Choroid plexus epithelial cell (primary cell): ENCODE data around the gene GGTA1.
"Not testable (repeated sequence)": the region's sequence is repeated elsewhere in the genome, so short reads cannot be mapped to it uniquely, and the experiment has no call there.

ENCODE experiments used
- DNase-seq: peaks from one replicate; pipeline ENCODE4 v3.0.0-alpha.2; 2010; ENCODE audit warnings: low read depth
- H3K4me3 ChIP-seq: 2 replicates; pipeline ENCODE4 v1.5.1; 2011; ENCODE audit warnings: low read depth, mild to moderate bottlenecking, control low read depth, low read length, moderate library complexity
- CTCF ChIP-seq: conservative IDR thresholded peaks from 2 replicates; pipeline ENCODE4 v1.5.1; 2011; ENCODE audit warnings: low read depth, mild to moderate bottlenecking, control low read depth, inconsistent platforms, low read length, moderate library complexity

Gene GGTA1

DNA sequence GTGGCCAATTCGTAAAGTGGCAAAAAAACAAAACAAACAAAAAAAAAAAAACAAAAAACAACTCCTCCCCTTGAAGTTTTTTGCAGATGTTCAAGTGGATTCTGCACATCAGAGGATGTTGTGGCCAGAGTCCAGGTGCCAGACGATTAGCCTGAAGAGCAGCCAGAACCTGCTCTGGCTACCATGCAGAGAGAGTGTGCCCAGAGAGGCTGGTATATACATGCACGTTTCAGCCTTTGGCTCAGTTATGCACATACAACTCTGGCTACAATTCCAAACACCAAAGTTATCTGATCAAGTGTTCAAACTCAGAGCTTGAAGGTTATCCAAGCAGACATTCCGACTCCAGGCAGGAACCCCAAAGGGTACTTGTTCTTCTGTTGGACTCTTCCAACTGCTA is 34.7 kb downstream of the GGTA1 start:
- no peak for DNase-seq
- no peak for TF ChIP-seq CTCF
- H3K4me3 ChIP-seq, result no peak overlapping the region

GRCh38 chr9:121463026-121463807 is 36.4 kb downstream of the GGTA1 start:
- TF ChIP-seq CTCF, result peak; percentile 89
- DNase-seq, result peak; percentile 72
- no peak overlapping the region for H3K4me3 ChIP-seq

DNA sequence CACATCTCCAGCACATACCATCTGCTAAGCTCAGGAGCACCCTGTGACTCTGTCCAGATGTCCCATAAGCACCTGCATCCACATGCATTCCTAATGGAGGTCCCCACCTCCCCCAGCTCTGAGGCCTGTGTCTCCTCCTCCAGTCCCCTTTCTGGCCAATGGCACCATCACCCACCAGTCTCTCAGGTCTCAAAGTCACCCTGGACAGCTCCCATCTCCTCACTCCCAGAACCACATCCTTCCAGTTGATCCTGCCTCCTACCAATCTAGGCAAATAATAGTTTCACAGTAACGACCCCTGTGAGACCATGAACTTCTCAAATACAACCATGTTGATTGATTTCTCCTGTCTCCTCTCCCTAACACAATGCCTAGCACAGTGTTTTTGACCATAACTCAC is 40.1 kb downstream of the GGTA1 start:
- DNase-seq, result no peak
- H3K4me3 ChIP-seq, result no peak overlapping the region
- no peak for TF ChIP-seq CTCF

DNA sequence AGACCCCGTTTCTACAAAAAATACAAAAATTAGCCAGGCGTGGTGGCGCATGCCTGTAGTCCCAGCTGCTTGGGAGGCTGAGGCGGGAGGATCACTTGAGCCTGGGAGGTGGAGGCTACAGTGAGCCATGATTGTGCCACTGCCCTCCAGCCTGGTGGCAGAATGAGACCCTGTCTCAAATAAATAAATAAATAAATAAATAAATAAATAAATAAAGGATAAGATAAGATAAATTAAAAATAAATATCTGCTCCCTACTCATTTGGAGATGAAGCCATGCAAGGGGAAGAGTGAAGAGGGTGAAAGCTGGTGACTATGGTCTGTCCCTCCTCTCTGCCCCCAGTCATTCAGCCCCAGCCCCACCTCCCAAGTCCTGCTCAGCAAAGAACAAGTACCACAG is 41.2 kb downstream of the GGTA1 start:
- H3K4me3 ChIP-seq, result not testable (repeated sequence)

GRCh38 chr9:121455527-121456239 is 44.0 kb downstream of the GGTA1 start:
- H3K4me3 ChIP-seq, result no peak overlapping the region
- TF ChIP-seq CTCF, result no peak
- DNase-seq, result no peak

More for the DNA sequence above, 41.2 kb downstream of the GGTA1 start:
- DNase-seq, result not testable (repeated sequence)

GRCh38 chr9:121454972-121455371 is 44.7 kb downstream of the GGTA1 start:
- TF ChIP-seq CTCF, result no peak
- no peak overlapping the region for H3K4me3 ChIP-seq
- DNase-seq, result no peak

- TF ChIP-seq CTCF, result no peak
- H3K4me3 ChIP-seq, result no peak overlapping the region
- peak; percentile 13 for DNase-seq
Observed at GRCh38 chr9:121453232-121453892, 46.3 kb downstream of the GGTA1 start.
